Measurements from ENCODE around the gene KLHL10.

KLHL10 gene

GRCh38 chr17:41880130-41880529 lies 42.5 kb downstream of the KLHL10 start:
- Mint-ChIP-seq H3K27ac (no peak overlapping the region), H3K9me3 (no peaks in the 10 kb centered on the region), H3K36me3 (ENCODE audit: low read depth) (peaks cover 100% of the 10 kb centered on the region), H3K27me3 (no peaks in the 10 kb centered on the region), H3K4me1 (ENCODE audit: low read depth) (peaks cover 12% of the 10 kb centered on the region), H3K4me3 (no peak overlapping the region)
- intact Hi-C loops (cut with micrococcal nuclease): no loop called here

GRCh38 chr17:41882756-41883155 lies 45.1 kb downstream of the KLHL10 start:
- H3K4me1 Mint-ChIP-seq (ENCODE audit: low read depth): peaks cover 12% of the 10 kb centered on the region
- H3K4me3 Mint-ChIP-seq: no peak overlapping the region
- H3K27ac Mint-ChIP-seq: no peak overlapping the region
- no peaks in the 10 kb centered on the region for H3K27me3 Mint-ChIP-seq
- intact Hi-C loops (cut with micrococcal nuclease): no loop called here
- H3K9me3 Mint-ChIP-seq: no peaks in the 10 kb centered on the region
- peaks cover 100% of the 10 kb centered on the region for H3K36me3 Mint-ChIP-seq (ENCODE audit: low read depth)

DNA sequence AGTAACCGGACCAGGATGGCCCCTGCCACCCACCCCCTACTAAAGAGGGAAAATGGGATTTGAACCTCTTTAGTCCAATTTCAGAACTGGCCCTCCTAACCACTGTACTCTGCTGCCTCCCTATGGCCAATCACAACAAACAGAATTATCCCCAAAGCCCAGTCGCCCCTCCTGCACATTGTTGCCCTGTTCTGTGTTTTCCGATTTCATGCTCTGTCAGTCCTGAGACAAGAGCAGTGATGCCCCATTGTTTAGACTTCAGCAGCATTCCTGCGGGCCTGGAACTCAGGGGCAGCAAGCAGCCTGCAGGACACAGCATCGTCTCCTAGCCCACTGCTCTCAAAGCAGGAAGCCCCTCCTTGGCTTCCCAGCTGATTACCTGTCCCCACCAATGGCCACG lies 48.1 kb downstream of the KLHL10 start:
- Mint-ChIP-seq H3K27ac (no peak overlapping the region), H3K36me3 (ENCODE audit: low read depth) (peaks cover 93% of the 10 kb centered on the region), H3K9me3 (no peaks in the 10 kb centered on the region), H3K4me3 (no peak overlapping the region), H3K27me3 (no peaks in the 10 kb centered on the region), H3K4me1 (ENCODE audit: low read depth) (peaks cover 23% of the 10 kb centered on the region)
- intact Hi-C loops (cut with micrococcal nuclease): no loop called here

DNA sequence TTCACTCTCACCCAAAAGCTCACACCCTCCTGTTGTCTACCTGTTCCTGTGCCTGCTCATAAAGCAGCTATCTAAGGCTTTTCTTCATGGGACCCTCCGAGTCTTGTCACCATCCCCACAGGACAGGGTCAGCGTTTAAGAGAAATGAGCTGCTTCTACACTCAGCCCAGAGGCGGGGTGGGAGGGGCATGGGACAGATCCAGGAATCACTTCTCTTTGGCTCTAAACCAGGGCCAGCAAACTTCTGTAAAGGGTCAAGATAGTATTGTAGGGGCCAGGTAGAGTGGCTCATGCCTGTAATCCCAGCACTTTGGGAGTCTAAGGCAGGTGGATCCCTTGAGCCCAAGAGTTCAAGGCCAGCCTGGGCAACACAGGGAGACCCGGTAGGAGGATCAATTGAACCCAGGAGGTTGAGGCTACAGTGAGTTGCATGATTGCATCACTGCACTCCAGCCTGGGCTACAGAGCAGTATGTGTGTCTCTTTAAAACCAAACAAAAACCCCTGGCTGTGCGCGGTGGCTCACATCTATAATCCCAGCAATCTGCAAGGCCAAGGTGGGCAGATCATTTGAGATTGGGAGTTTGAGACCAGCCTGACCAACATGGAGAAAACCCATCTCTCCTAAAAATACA lies 50.8 kb downstream of the KLHL10 start:
- H3K36me3 Mint-ChIP-seq (ENCODE audit: low read depth): peaks cover 91% of the 10 kb centered on the region
- H3K4me1 Mint-ChIP-seq (ENCODE audit: low read depth): peaks cover 12% of the 10 kb centered on the region
- no peak overlapping the region for H3K27ac Mint-ChIP-seq
- H3K9me3 Mint-ChIP-seq: no peaks in the 10 kb centered on the region
- no peak overlapping the region for H3K4me3 Mint-ChIP-seq
- intact Hi-C loops (cut with micrococcal nuclease): no loop called here
- H3K27me3 Mint-ChIP-seq: no peaks in the 10 kb centered on the region

GRCh38 chr17:41891135-41892020 lies 53.8 kb downstream of the KLHL10 start:
- peaks cover 91% of the 10 kb centered on the region for H3K36me3 Mint-ChIP-seq (ENCODE audit: low read depth)
- no peak overlapping the region for H3K27ac Mint-ChIP-seq
- H3K27me3 Mint-ChIP-seq: no peaks in the 10 kb centered on the region
- peaks cover 12% of the 10 kb centered on the region for H3K4me1 Mint-ChIP-seq (ENCODE audit: low read depth)
- H3K4me3 Mint-ChIP-seq: no peak overlapping the region
- H3K9me3 Mint-ChIP-seq: no peaks in the 10 kb centered on the region
- intact Hi-C loops (cut with micrococcal nuclease): no loop called here

GRCh38 chr17:41892021-41892376 lies 54.4 kb downstream of the KLHL10 start:
- Mint-ChIP-seq H3K9me3 (no peaks in the 10 kb centered on the region), H3K36me3 (ENCODE audit: low read depth) (peaks cover 91% of the 10 kb centered on the region), H3K27ac (no peak overlapping the region), H3K4me1 (ENCODE audit: low read depth) (peaks cover 12% of the 10 kb centered on the region), H3K27me3 (no peaks in the 10 kb centered on the region), H3K4me3 (no peak overlapping the region)
- intact Hi-C loops (cut with micrococcal nuclease): no loop called here

GRCh38 chr17:41893384-41893783 lies 55.8 kb downstream of the KLHL10 start:
- Mint-ChIP-seq H3K4me3 (no peak overlapping the region), H3K36me3 (ENCODE audit: low read depth) (peaks cover 91% of the 10 kb centered on the region), H3K27me3 (no peaks in the 10 kb centered on the region), H3K4me1 (ENCODE audit: low read depth) (peaks cover 6% of the 10 kb centered on the region), H3K27ac (no peak overlapping the region), H3K9me3 (no peaks in the 10 kb centered on the region)
- intact Hi-C loops (cut with micrococcal nuclease): no loop called here

- Mint-ChIP-seq H3K4me1 (ENCODE audit: low read depth) (no peaks in the 10 kb centered on the region), H3K4me3 (no peak overlapping the region), H3K9me3 (no peaks in the 10 kb centered on the region), H3K36me3 (ENCODE audit: low read depth) (peaks cover 97% of the 10 kb centered on the region), H3K27me3 (no peaks in the 10 kb centered on the region), H3K27ac (no peak overlapping the region)
- intact Hi-C loops (cut with micrococcal nuclease): no loop called here
Measured at GRCh38 chr17:41894791-41895331, 57.2 kb downstream of the KLHL10 start.

DNA sequence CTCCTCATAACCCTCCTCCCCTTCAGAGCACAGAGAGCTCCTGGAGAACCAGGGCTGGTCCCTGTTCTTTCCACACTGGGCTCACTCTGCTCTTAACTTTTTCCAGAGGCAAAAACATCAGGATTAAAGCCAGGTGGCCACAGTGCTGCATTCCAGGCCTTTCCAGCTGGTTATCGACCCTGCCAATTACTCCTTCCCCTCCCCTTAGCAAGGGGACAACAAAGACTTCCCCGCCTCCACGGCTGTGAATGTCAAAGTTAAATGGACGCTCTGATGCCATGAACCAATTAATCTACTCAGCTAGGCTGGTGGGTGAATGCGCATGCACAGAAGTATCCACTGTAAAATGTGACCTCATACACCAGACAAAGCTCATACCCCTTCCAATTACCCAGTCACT lies 58.0 kb downstream of the KLHL10 start:
- H3K4me3 Mint-ChIP-seq: no peak overlapping the region
- intact Hi-C loops (cut with micrococcal nuclease): no loop called here
- H3K27ac Mint-ChIP-seq: no peak overlapping the region
- no peaks in the 10 kb centered on the region for H3K4me1 Mint-ChIP-seq (ENCODE audit: low read depth)
- no peaks in the 10 kb centered on the region for H3K27me3 Mint-ChIP-seq
- H3K36me3 Mint-ChIP-seq (ENCODE audit: low read depth): peaks cover 98% of the 10 kb centered on the region
- H3K9me3 Mint-ChIP-seq: no peaks in the 10 kb centered on the region

- Mint-ChIP-seq H3K9me3 (no peaks in the 10 kb centered on the region), H3K4me1 (ENCODE audit: low read depth) (no peaks in the 10 kb centered on the region), H3K27me3 (no peaks in the 10 kb centered on the region), H3K36me3 (ENCODE audit: low read depth) (peaks cover 100% of the 10 kb centered on the region), H3K27ac (no peak overlapping the region), H3K4me3 (no peak overlapping the region)
- intact Hi-C loops (cut with micrococcal nuclease): no loop called here
Measured at GRCh38 chr17:41896726-41897125, 59.1 kb downstream of the KLHL10 start.
